CD4-positive, alpha-beta T cell treated with Interleukin-15 for 4 hours (primary cell): Measurements from ENCODE around the gene BPI.
"Not testable (repeated sequence)": the region's sequence is repeated elsewhere in the genome, so short reads cannot be mapped to it uniquely, and the experiment has no call there.

Experiments
- DNase-seq: peaks from one replicate; pipeline ENCODE4 v3.0.0-alpha.2; 2020; ENCODE audit warnings: low spot score

The BPI gene

DNA sequence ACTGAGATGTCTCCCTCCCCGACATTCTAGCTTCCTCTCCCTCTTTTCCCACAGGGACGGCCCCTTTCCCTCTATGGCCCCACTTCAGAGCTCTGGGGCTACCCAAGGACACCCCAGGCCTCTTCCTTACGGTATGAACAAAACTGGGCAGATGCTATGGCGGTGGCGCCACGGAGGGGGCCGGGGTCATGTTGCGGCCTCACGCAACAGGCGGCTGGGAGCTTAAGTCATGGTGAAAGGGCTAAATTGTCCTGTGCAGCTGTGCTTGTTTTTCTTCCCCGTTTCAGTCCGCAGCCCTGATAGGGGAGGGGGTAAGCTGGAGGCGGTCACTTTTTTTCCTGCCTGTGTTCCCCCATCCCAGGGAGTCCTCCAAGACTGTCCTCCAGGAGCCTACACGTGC, 25.8 kb upstream of the BPI start:
- DNase-seq: no peak

DNA sequence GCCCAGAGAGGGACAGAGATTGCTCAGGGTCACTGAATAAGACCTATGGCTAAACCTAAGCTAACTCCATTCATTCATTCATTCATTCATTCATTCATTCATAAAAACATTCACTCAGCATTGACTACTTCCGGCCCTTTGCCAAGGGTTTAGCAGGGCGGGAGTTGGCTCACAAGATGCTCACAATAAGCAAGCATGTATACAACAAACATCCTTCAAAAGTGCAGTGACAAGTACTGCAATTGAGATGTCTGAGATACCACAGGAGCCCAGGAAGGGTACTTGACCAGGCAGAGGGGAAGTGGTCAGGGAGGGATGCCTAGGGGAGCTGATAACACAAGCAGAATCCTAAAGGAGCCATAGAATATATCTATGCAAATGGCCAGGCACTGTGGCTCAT, 25.2 kb upstream of the BPI start:
- no peak for DNase-seq

DNA sequence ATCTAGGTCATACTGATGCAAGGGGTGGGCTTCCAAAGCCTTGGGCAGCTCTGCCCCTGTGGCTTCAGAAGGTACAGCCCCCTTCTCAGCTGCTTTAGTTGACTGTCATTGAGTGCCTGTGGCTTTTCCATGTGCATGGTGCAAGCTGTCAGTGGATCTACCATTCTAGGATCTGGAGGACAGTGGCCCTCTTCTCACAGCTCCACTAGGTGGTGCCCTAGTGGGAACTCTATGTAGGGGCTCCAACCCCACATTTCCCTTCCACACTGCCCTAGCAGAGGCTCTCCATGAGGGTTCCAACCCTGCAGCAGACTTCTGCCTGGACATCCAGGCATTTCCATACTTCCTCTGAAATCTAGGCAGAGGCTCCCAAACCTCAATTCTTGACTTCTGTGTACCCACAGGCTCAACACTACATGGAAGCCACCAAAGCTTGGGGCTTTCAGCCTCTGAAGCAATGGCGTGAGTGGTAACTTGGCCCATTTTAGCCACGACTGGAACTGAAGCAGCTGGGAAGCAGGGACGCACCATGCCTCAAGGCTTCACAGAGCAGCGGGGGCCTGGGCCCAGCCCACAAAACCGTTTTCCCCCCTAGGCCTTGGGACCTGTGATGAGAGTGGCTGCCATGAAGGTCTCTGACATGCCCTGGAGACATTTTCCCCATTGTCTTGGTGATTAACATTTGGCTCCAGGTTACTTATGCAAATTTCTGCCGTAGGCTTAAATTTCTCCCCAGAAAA, 22.6 kb upstream of the BPI start:
- not testable (repeated sequence) for DNase-seq

GRCh38 chr20:38283236-38283635, 20.7 kb upstream of the BPI start:
- no peak for DNase-seq

GRCh38 chr20:38284066-38284650, 19.8 kb upstream of the BPI start:
- not testable (repeated sequence) for DNase-seq

- DNase-seq: no peak
Observed at GRCh38 chr20:38284893-38285444, 19.0 kb upstream of the BPI start.

DNA sequence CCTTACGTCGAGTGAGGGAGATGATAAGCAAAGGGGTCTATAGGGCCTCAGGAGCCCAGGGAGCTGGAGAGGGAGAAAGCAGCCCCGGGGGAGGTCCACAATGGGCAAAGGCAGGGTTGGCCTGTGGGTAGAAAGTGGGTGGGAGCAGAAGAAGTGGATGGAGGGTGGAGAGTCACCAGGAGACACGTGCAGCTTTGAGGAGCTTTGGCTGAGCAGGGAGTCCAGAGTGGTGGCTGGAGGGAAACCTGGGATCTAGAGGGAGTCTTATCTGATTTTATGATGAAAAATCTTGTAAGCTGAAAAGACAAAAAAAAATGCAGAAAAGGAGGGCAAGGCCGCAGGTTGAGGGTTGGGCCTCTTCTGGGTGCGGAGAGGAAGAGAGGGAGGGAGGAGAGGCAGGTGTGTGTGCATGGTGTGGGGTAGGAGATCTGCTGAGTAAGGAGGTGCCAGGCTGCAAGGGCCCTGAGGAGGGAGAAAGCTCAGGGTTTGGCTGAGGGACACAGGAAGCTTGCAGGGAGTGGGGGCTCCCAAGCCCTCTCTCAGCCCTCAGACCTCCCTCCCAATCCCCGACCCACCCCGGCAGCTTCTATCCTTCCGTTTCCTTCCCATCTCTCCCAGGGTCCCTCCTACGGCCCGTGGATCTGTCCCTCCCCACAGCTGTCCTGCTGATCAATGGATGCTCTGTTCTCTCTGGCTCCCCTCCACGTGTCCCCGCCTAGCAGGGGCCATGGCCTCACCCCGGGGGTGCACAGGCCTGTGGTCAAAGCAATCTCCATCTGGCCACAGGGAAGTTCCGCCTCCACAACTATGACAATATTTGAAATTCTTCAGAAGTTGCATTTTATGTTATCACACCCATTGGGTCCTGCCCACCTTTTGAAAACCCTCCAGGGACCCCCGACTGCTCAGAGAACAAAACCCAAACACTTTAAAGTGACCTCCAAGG, 17.1 kb upstream of the BPI start:
- DNase-seq: no peak

DNA sequence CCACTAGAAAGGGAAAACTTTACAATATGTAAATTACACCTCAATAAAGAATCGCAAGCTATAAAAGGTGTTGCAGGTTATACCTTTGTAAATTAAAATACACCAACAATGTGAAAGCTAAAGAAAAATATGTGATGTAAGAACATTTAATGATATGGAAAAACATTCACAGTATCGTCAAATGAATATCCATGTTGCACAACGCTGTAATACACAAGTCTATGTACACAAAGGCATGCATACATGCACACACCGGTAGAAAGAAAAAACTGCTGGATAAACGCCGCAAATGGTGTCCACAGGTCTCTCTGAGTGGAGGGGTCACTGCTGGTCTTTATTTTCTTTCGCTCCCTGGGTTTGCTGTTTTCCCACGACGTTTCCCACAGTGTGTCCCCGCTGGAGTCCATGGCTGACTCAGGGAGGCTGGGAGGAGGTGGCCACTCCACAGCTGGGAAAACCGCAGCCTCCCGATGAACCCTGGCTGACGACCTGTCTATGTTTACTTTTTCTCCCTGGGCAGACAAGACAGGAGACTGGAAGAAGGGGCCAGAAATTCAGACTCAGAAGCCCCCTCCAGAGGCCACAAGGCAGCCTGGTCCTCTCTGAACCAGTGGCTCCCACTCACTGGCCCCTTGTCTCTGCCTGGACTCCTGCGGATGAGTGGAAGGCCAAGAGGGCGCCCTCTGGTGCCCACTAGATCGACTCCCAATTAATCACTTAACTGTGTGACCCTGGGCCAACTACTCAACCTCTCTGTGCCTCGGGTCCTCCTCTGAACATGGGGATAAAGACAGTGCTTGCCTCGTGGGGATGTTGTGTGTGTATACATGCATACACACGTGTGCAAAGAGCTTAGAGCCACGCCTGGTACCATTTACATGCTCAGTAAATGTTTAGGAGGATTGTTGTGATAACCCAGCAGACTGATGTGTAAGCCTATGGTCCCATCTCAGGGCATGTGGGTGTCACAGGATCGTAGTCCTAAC, 12.8 kb upstream of the BPI start:
- no peak for DNase-seq

DNA sequence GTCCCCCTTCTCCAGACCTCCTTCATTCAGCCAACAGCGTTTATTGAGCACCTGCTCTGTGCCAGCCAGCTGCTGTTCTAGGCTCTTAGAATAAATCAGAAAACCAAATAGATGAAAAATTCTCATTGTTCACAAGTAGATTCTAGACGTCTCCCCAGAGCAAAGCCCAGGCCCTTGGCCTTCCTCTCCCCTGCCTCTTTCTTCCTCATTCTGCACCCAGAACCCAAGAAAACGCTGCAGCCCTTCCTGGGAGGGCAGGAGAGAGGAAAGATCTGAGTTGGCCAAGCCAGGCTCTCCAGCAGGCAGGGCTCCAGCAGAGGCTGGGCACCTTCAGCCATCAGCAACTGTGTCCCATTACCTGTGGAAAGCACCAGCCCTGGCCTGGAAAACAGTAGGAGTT, 12.0 kb upstream of the BPI start:
- DNase-seq: no peak

DNA sequence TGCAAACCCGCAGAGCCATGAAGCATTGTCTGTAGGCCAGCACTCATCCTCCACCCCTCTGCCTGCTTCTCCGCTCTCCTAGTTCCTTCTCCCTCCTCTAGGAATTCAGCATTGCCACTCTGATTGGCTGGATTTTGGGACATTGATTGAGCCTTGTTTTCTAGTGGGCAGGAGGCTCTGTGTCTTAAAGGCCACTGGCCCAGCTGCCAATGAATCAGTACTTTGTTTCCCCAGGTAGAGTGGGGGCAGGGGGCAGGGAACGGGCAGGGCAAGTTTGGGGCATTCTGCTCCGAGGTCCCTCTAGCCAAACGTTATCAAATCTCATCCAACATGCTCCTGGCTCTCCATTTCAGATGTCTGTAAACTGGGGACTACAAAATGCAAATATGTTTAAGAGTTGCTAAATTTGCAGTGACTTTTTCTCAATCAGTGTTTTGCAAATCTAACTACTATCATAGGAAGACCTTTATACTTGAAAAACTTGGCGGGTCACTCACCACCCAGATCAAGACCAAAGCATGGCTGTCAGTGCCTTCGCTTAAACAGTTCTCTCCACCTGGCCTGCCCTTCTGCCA, 10.4 kb upstream of the BPI start:
- DNase-seq: no peak

GRCh38 chr20:38294076-38294591, 9.8 kb upstream of the BPI start:
- no peak for DNase-seq

GRCh38 chr20:38295811-38296210, 8.1 kb upstream of the BPI start:
- no peak for DNase-seq

DNA sequence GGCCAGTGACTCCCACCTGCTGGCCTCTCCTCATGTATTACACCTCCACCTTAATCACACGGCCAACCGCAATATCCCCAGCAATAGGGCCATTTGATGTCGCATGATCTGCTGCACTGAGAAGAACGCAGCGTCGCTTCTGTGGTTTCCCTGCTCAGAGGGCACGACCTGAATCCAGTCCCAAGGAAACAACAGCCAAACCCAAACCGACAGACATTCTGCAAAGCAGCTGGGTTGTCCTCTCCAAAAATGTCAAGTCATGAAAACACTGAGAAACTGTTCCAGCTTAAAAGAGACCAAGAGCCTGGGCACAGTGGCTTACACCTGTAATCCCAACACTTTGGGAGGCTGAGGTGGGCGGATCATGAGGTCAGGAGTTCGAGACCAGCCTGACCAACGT, 7.5 kb upstream of the BPI start:
- DNase-seq: no peak

- DNase-seq: no peak
Observed at GRCh38 chr20:38297916-38298674, 5.9 kb upstream of the BPI start.

- DNase-seq: no peak
Observed at GRCh38 chr20:38298768-38299288, 5.1 kb upstream of the BPI start.

- no peak for DNase-seq
Observed at GRCh38 chr20:38299963-38300362, 4.0 kb upstream of the BPI start.

- DNase-seq: no peak
Observed at GRCh38 chr20:38300438-38300837, 3.5 kb upstream of the BPI start.

- no peak for DNase-seq
Observed at GRCh38 chr20:38301309-38301708, 2.6 kb upstream of the BPI start.

DNA sequence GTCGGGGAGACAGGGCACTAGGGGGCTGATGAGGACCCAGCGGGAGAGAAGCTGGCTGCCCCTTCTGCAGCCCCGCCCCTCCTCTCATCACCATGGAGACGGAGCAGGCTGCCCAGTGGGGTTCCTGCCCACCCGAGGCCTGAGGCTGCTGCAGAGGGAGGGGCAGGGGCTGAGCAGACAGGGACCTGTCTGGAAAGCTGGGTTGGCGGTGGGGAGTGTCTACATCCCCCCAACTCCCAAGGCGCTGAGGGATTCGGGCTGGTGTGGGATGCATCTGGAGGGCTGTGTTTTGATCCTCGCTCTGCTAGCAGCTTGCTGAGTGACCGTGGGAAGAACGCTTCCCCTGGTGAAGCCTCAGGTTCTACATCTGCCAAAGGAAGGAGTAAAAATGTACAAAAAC, 1.2 kb upstream of the BPI start:
- DNase-seq: no peak
